Cardiac fibroblast (primary cell): ENCODE data around the gene INPP5A.
A peak's percentile ranks its signal among the peaks of the same experiment; 100 is the strongest.

Experiments
- DNase-seq, 2 donors: peaks; one replicate each; pipeline versions ENCODE4 v3.0.0 to v3.0.0-alpha.2; 2010; ENCODE audit warnings: low read depth in 2 of 2
- H3K4me3 ChIP-seq, 2 donors: replicated peaks in 1 of 2; 1 replicate in 1 of 2; 2 replicates in 1 of 2; pipeline ENCODE4 v1.5.1; 2011; ENCODE audit warnings: low read depth in 2 of 2, low read length in 2 of 2, mild to moderate bottlenecking in 2 of 2, moderate library complexity in 1 of 2
- CTCF ChIP-seq: IDR thresholded peaks from one replicate; pipeline ENCODE4 v1.5.1; 2011; ENCODE audit warnings: low read depth, mild to moderate bottlenecking, low read length, inconsistent platforms

The INPP5A gene

DNA sequence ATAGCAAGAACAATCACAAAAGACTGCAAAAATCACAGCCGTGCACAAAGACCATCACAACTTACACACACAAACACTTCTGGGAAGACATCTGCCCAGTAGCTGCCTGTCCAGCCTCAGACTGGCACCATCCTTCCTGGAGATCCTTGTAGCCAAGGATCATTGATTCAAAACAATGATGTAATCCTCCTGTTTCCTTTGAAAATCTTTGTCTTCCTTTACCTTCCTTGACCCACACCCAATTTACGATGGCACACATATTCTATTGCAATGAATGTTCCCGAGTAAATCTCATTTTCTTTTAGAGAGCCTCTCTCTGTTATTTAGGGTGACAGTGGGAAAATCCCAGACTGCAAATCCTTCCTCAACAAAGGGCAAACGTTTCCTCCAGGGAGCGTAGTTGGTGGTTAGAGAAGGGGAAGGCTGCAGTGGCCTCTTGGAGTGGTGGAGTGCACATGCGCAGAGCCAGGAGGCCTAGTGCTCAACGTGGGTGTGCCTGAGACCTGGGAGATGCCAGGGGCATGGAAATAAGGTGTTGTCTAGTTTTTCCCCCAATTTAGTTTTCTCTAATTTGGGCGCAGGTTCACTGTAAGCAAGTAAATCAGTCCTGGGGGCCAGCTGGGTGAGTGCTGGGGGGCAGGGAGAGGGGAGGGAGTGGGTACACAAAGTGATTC lies 3.1 kb upstream of the INPP5A start:
- H3K4me3 ChIP-seq, result no peak overlapping the region
- TF ChIP-seq CTCF, result no peak
- DNase-seq, result no peak

DNA sequence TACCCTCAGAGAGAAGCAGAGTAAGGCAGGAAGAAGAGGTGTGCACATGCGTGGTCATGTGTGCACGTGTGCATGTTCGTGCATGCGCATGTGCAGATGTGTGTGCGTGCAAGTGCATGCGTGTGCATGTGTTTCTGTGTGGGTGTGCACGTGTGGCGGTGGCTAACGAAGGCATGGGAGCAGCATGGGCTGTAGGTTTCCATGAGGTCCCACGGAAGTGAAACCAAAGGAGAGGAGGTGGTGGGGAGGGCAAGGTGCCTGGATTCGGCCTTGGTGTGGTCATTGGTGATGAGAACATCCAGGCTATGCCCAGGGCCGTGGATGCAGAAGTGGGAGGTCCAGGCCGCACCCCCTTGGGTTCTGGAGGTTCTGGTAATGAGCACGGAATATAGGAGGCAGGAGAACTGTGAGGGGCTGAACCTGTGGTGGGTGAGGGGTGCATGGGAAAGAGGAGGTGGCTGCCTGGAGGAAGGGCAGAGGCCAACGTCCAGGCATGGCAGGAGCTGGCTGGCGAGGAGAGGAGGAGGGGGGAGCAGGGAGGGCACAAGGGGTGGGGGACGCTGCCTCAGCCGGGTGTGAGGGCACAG lies 2.4 kb upstream of the INPP5A start:
- H3K4me3 ChIP-seq, result no peak overlapping the region
- no peak for TF ChIP-seq CTCF
- no peak for DNase-seq

DNA sequence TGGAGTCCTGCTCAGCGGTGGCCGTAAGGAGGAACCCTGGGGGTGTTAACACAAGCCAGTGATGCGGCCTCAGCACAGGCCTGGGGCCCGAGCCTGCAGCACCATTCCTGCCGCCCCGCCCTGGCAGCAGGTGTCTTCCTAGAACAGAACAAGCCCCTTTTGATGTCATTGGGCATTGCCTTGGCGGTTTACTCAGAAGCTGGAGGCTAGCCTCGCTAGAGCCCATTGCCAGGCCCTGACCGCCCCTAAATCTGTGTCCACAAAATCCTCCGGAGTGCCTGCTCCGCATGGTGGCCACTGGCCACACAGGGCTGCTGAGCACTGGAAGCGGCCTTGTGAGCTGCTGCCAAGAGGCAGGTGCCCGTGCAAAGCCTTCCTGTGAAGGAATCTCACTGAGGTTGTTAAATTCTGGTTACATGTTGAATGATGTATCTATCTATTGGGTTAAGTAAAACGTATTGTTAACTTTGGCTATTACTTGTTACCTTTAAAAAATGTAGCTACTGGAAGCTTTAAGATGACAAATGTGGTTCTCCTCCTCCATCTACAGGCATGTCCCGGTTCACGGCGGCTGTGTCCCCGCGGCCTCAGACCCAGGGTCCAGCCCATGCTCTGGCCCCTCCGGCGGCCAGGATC lies 1.2 kb upstream of the INPP5A start:
- TF ChIP-seq CTCF, result no peak
- no peak for DNase-seq
- H3K4me3 ChIP-seq, result peak overlapping the region; percentile 40 to 67

GRCh38 chr10:132536877-132537683 lies 507 bp upstream of the INPP5A start:
- peak overlapping the region; percentile 40 to 67 for H3K4me3 ChIP-seq
- peak; percentile 99 to 100 for DNase-seq
- TF ChIP-seq CTCF, result no peak

DNA sequence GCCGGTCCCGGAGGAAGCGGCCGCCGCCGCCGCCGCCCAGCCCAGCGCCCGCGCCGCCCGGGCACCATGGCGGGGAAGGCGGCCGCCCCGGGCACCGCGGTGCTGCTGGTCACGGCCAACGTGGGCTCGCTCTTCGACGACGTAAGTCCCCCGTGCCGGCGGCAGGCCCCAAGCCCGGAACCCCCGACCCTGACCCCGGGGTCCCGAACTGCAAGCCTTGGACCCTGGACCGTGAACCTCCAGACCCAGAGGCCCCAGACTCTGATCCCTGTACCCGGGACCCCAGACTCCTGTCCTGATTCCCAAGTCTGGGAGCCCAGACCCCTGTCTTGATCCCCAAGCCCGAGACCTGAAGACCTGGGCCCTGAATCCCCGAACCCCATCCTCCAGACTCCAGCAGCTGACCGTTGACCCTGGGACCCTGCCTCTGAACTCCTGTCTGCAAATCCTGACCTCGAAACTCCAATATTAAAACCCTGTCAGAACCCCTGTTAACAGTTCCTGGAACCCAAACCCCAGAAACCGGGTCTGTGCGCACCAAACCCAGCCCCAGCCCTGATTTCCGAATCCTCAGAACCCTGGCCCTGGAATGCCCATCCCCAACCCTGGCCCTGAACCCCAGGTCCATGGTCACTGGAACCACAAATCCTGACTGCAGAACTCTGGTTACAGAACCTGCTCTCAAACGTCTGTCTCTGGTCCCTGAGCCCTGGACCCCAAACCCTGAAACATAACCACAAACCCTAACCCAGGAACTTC lies 623 bp downstream of the INPP5A start:
- peak overlapping the region; percentile 68 to 69 for H3K4me3 ChIP-seq
- TF ChIP-seq CTCF, result no peak
- no peak for DNase-seq

DNA sequence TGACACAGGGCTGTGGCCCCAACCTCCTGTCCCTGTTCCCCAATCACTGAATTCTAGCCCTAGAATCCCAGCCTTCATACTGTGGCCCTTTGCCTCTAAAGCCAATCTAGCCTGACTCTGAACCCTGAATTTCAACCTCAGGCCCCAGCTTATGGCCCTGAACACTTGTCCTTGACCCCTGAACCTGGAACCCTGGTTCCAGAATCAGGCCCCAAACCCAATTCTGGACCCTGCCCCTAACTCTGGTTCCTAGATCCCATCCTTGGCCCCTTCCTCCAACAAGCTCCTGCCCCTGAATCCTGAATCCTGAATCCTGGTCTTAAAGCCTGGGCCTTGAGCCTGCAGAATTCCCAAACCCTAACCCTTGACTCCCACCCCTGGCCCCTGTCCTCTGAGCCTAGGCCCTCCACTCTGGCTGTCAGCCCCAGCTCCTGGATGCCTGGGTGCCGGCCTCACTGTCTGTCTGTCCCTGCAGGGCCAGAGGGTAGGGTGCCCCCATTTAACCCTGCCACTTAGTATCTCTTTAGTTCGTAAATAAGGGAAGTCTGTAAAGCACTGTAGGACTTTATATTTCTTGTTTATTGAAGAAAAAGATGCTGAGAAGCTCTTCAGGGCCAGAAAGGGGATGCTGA lies 1.3 kb downstream of the INPP5A start:
- DNase-seq, result no peak
- no peak for TF ChIP-seq CTCF
- peak overlapping the region; percentile 68 to 69 for H3K4me3 ChIP-seq
